Measurements from ENCODE around the gene OTP.

Gene OTP

GRCh38 chr5:77637998-77638762, at the start of gene OTP:
Gene OTP, minus strand, starts transcription at chr5:77638713. Its CDS starts 164 bp downstream, at chr5:77638549.
- DNase-seq (ENCODE audit: low read depth in 3 of 3): no peak

GRCh38 chr5:77683171-77683732, 44.7 kb upstream of the OTP start:
- no peak for DNase-seq (ENCODE audit: low read depth in 3 of 3)

DNA sequence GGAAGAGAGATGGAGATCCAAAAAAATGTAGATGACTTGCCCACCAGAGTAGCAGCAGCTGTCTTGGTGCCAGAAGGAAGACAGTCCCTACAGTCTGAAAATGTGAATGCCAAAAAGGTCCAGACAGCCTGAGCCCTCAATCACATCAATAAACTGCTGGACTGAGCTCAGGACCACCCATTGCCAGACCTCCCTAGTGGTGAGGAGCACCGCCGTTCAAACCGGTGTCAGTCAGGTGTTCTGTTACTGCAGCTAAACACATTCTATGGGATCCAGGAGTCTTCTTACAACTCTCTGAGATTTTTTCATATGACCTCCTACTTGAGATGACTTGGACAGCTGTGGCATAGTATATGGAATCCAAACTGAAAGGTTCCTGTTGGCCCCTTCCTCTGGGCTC, 32.0 kb upstream of the OTP start:
- DNase-seq (ENCODE audit: low read depth in 3 of 3): no peak

- no peak for DNase-seq (ENCODE audit: low read depth in 3 of 3)
Observed at GRCh38 chr5:77669677-77670076, 31.2 kb upstream of the OTP start.

DNA sequence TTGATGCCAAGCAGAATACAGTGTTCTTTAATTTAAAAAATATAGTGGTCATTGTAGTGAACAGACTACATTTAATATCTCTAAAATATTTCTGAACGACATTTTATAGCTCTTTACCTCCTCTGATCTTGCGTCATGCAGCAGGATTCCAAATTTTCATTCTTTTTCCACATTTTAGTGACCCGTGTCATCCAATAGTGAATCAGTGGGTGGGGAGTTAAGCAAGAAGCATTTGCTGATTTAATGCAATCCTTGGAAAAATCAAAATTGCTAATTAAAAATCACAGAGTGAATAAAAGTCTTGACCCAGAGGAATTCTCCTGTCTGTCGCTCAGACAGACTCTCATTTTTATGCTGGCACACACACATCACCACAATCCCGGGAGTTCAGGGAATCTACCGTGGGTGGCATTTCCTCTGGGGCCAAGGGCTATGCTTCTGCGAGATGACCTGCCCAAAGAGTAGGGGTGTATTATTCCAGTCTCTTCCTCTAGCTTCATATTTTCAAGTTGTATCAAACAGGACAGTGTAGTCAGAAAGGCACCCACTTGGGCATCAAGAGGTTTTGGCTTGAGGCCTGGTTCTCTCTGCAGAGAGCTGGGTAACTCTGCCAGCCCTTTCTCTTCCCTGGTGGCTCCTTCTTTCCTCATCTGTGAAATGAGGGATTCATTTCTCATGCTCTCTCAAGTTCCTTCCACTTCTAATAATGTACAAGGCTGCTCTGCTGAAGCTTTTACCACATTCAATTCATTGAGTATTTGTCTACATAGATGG, 24.8 kb upstream of the OTP start:
- no peak for DNase-seq (ENCODE audit: low read depth in 3 of 3)

- DNase-seq (ENCODE audit: low read depth in 3 of 3): no peak
Observed at GRCh38 chr5:77662635-77663034, 24.1 kb upstream of the OTP start.

DNA sequence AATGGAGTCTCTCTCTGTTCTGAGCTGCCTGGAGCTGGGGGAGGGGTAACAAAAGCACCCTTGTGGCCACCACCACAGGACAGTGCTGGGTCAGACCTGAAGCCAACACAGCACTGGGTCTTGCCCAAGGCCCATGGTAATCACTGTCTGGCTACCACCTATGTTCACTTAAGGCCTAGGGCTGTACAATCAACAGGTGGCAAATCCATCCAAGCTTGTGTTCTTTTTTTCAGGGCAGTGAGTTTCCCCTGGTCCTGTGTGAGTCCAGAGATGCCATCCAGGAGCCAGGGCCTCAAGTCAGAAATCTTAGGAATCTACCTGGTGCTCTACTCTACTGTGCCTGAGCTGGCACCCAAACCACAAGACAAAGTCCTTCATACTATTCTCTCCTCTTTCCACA, 20.1 kb upstream of the OTP start:
- DNase-seq (ENCODE audit: low read depth in 3 of 3): no peak

GRCh38 chr5:77651343-77651742, 12.8 kb upstream of the OTP start:
- DNase-seq (ENCODE audit: low read depth in 3 of 3): no peak

GRCh38 chr5:77650686-77651085, 12.2 kb upstream of the OTP start:
- no peak for DNase-seq (ENCODE audit: low read depth in 3 of 3)

DNA sequence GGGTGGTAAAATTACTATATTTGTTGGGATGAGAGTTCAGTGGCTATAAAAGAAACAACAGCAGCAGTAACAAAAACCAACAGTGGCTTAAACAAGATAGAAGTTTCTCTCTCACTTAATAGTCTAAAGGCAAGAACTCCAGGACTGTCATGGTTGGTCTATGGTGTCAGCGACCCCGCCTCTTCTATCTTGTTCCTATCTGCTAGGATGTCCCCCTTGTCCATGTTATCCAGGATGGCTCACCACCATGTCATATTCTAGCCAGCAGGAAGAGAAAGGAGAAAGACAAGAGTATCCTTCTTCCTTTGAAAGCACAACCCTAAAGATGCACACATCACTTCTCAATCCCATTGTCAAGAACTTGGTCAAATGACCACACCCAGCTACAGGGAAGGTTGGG, 11.3 kb upstream of the OTP start:
- no peak for DNase-seq (ENCODE audit: low read depth in 3 of 3)

- no peak for DNase-seq (ENCODE audit: low read depth in 3 of 3)
Observed at GRCh38 chr5:77645995-77646639, 7.6 kb upstream of the OTP start.

GRCh38 chr5:77645158-77645994, 6.9 kb upstream of the OTP start:
- no peak for DNase-seq (ENCODE audit: low read depth in 3 of 3)

DNA sequence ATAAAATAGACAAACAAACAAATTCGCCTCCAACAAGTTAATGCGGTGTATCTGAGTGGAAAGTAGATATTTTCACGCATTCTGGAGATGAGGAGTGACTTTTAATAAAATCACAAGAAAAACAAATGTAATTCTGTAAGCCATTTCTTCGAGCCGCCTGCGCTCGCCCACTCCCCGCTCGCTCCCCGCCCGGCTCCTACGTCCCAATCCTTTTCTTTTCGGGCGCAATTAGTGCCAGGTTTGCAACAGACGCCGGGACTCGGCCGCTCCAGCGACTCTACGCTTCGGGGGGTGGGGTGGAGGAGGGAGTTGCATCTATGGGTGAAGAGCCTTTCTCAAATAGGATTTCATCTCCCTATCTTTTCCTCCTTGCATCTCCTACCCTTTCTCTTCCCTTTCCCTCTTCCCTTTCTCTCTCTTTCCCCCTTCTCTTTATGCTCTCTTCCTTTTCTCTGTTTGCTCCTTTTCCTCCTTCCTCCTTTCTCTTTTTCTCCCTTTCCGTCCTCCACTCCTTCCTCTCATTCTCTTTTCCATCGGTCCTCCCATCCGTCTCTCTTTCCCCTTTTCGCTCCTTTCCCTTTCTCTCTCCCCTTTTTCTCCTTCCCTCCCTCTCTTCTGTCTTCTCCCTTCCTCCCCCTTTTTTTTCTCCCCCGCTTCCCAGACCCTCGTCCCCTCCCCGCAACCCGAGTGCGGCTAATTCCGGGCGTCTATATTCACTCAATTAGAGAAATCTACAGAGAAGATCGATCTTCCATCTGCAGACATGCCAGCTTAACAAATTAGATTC, 6.1 kb upstream of the OTP start:
- no peak for DNase-seq (ENCODE audit: low read depth in 3 of 3)

- no peak for DNase-seq (ENCODE audit: low read depth in 3 of 3)
Observed at GRCh38 chr5:77643654-77644370, 5.3 kb upstream of the OTP start.

- no peak for DNase-seq (ENCODE audit: low read depth in 3 of 3)
Observed at GRCh38 chr5:77642738-77643653, 4.5 kb upstream of the OTP start.

DNA sequence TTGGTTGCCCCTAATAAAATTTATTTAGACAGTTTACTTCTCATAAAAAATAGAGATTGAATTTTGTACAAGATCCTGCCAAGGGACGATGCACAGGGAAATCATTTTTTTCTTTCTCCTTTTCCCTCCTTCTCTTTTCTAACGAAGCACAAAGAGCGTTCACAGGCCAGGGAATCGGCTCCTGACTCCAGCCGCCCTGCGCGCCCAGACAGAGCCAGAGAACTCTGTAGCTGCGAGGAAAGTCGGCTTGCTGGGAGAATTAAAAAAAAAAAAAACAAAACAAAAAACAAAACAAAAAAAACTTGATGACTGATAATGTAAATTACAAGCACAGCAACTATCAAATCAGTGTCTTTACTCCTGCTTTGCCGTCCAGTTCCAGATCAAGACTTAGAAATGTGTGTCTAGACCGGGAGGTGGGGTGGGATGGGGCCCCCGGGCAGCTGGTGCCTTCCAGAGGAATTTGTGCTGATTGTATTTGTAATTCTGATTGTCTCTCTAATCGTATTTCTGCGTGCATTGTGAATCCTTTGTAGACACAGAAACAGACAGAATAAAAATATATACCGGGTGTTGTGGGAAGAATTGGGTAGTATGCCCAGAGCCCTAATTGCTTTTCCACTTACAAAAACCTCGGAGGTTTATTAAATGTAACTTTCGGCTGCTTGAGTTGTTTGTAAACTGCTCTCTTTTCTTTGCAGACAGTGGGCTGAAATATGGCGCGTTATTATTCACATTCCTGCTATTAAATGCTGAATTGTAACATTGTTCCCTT, 3.6 kb upstream of the OTP start:
- no peak for DNase-seq (ENCODE audit: low read depth in 3 of 3)

DNA sequence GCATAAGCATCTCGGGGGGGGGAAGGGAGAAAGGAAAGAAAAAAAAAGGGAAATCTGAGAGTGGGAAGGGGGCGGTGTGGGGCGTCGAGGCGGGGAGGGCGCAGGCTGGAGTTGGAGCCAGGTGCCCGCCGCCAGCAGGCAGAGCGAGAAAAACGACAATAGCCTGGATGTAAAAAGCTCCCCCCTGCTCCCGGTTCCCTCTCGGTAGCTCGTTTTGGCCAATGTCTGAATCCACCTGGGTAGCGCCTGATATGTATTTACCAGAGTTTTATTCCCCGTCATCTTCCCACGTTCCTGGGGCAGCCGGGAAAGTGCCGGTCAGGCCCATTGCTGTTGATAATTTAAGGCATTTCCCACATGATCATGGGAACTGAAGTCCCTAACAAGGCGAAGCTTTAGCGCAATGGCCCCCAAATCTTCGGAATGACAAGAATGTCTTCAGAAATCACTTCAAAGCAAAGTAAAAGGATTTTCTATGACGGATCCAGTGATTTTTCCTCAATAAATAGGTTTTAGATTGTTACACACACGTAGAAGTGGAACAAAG, 3.0 kb upstream of the OTP start:
- no peak for DNase-seq (ENCODE audit: low read depth in 3 of 3)
